ENCODE data around the gene WDR27.

The WDR27 gene

GRCh38 chr6:169666441-169666840 is 35.4 kb downstream of the WDR27 start:
- no peak for TF ChIP-seq CTCF (conservative IDR thresholded peaks at IDR 0.05; ENCODE audit: low read length)
- no peak overlapping the region for H3K4me3 ChIP-seq (ENCODE audit: low read length)
- no peak for DNase-seq (ENCODE audit: low read depth)

- TF ChIP-seq CTCF (conservative IDR thresholded peaks at IDR 0.05; ENCODE audit: low read length): no peak
- DNase-seq (ENCODE audit: low read depth): no peak
- H3K4me3 ChIP-seq (ENCODE audit: low read length): no peak overlapping the region
Measured at GRCh38 chr6:169665289-169665688, 36.5 kb downstream of the WDR27 start.

GRCh38 chr6:169664227-169664626 is 37.6 kb downstream of the WDR27 start:
- H3K4me3 ChIP-seq (ENCODE audit: low read length): no peak overlapping the region
- DNase-seq (ENCODE audit: low read depth): no peak
- TF ChIP-seq CTCF (conservative IDR thresholded peaks at IDR 0.05; ENCODE audit: low read length): no peak

- H3K4me3 ChIP-seq (ENCODE audit: low read length): no peak overlapping the region
Measured at GRCh38 chr6:169663468-169663867, 38.4 kb downstream of the WDR27 start.

GRCh38 chr6:169661391-169661756 is 40.5 kb downstream of the WDR27 start:
- no peak for DNase-seq (ENCODE audit: low read depth)
- H3K4me3 ChIP-seq (ENCODE audit: low read length): no peak overlapping the region
- no peak for TF ChIP-seq CTCF (conservative IDR thresholded peaks at IDR 0.05; ENCODE audit: low read length)

More at GRCh38 chr6:169663468-169663867, 38.4 kb downstream of the WDR27 start:
- no peak for TF ChIP-seq CTCF (conservative IDR thresholded peaks at IDR 0.05; ENCODE audit: low read length)
- DNase-seq (ENCODE audit: low read depth): no peak

- TF ChIP-seq CTCF (conservative IDR thresholded peaks at IDR 0.05; ENCODE audit: low read length): no peak
- H3K4me3 ChIP-seq (ENCODE audit: low read length): no peak overlapping the region
- DNase-seq (ENCODE audit: low read depth): no peak
Measured at GRCh38 chr6:169660751-169661390, 41.0 kb downstream of the WDR27 start.

- TF ChIP-seq CTCF (conservative IDR thresholded peaks at IDR 0.05; ENCODE audit: low read length): no peak
- H3K4me3 ChIP-seq (ENCODE audit: low read length): no peak overlapping the region
- no peak for DNase-seq (ENCODE audit: low read depth)
Measured at GRCh38 chr6:169659820-169660610, 41.8 kb downstream of the WDR27 start.

All from AG10803 (cell line).